Femur (tissue), 1 donor: ENCODE measurements around the gene PPM1M.
A peak's percentile ranks its signal among the peaks of the same experiment; 100 is the strongest.

ENCODE experiments used
- DNase-seq: peaks from one replicate; pipeline ENCODE4 v3.0.0-alpha.2; 2017

The PPM1M gene

DNA sequence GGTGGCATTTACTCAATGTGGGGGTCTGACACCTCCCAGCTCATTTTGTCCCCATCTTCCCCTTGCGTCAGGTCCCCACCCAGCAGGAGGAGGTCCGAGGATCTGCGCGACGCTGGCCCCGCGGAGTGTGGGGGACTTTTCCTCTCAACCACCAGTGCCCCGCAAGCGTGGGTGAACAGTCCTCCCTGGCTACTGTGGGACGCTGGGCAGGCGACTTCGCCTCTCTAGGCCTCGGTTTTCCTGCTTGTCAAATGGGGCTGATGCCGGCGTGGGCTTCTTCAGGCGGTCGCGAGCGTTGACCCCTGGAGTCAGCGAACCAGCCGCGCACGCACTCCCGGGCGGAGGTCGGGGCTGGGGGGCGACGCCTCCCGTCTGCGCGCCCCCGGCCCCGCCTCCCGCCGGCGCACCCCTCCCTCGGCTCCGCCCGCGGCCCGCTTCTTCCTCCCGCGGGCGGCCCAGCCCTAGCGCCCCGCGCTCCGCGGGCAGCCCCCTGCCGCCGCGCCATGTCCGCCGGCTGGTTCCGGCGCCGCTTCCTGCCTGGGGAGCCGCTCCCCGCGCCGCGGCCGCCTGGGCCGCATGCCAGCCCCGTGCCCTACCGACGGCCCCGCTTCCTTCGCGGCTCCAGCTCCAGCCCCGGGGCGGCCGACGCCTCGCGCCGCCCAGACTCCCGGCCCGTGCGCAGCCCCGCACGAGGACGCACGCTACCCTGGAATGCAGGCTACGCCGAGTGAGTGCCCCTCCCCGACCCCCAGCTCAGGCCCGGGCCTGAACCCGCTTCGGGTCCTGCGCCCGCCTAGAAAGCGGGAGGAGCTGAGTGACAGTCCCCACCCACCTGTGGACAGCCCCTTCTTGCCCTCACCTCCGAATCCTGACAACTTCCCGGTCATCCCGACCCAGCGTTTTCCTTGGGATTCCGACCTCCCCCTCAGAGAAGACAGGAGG lies at the start of gene PPM1M:
TSS of gene PPM1M (plus strand) at position 438 of the 942 bp plus-strand sequence. CDS start at position 504, 66 bp downstream.
- DNase-seq, result peak; percentile 68

DNA sequence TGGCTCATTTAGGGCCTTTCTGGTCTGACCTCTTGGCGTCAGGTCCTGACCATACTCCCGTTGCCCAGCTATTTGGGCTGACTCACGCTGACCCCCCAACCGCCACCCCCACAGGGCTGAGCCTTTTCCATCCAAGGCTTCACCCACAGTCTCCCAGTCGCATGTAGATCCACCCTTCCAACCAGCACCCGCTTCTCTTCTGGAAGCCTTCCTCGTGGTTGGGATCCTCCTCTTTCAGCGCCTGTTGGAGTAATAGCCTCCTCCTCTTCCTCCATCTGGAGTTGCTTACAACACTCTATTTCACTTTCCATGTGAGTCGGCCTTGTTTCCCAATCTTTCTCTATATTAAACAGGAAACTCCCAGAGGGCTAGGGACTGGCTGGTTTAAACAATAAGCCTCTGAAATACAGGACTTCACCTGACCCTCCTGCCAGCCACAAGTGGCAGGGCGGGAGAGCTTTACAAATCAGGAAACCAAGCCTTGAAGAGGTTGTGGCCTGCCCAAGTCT lies 49.7 kb upstream of the PPM1M start:
- peak; percentile 20 for DNase-seq

- DNase-seq, result peak; percentile 31
These were observed 48.6 kb upstream of the PPM1M start for GRCh38 chr3:52196977-52197376.

DNA sequence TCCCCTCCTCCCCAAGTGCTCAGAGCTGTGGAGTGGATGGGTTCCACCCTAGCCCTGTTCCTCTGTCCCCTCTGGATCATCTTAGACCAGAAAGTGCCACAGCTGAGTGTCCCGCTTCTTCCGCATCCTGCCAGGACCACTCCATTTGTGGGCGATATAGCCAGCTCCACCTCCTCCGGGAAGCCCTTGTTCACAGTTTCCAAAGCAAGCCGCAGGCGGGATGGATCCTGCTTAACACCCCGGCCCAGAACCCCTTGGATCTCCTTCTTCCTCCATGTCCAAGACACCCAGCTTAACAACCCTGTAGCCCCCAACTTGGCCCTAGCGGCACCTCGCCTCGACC lies 48.1 kb upstream of the PPM1M start:
- no peak for DNase-seq

GRCh38 chr3:52197842-52198625 lies 47.5 kb upstream of the PPM1M start, which contains the start of gene ALAS1:
Gene ALAS1, plus strand, starts transcription at chr3:52198160. Its CDS starts 1,082 bp downstream, at chr3:52199242.
- DNase-seq, result peak; percentile 96

GRCh38 chr3:52198643-52199608 lies 46.6 kb upstream of the PPM1M start:
- no peak for DNase-seq

- DNase-seq, result no peak
These were observed 44.4 kb upstream of the PPM1M start for GRCh38 chr3:52200981-52201679.

GRCh38 chr3:52202384-52203077 lies 43.0 kb upstream of the PPM1M start:
- no peak for DNase-seq

GRCh38 chr3:52203701-52204100 lies 41.9 kb upstream of the PPM1M start:
- DNase-seq, result no peak

GRCh38 chr3:52204337-52205073 lies 41.1 kb upstream of the PPM1M start:
- no peak for DNase-seq

DNA sequence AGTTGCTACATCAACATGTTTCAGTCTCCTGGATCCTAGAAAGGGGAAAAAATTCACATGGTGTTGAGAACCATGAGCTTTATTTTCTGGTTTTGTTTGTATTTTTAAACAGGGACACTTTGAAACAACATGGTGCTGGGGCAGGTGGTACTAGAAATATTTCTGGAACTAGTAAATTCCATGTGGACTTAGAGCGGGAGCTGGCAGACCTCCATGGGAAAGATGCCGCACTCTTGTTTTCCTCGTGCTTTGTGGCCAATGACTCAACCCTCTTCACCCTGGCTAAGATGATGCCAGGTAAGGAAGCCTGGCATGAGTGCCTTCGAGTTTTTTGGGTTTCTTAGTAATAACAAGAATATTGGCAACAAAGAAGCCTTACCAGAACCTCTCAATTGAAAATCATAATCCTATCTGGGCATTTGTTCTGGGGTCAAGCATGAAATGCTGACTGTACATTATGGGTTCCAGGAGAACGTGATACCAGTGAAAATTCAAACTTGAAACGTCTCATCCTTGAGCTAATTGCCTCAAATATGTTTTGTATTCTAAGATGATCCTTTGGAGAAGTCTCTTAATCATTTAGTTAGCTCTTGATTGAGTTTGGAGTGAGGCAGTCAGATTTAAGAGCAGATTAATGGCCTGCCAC lies 39.7 kb upstream of the PPM1M start:
- DNase-seq, result peak; percentile 12

- DNase-seq, result peak; percentile 11
These were observed 37.0 kb upstream of the PPM1M start for GRCh38 chr3:52208556-52208955.

DNA sequence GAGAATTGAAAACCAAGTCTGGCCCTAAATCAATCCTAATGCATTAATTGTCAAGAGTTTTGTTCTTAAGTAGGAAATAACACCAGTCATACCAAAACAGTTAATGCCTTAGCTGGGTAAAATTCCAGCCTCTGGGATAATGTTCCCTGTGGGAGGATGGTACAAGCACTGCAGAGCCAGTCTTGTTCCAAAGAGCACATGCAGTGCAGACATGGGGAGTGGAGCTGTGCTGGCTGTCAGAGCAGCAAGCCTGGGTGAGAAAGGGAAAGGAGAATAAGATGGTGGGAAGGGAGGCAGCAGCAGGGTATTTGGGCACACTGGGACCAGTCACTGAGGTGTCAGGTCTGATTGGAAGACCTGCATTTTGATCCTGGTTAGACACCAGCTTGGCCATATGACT lies 35.5 kb upstream of the PPM1M start:
- no peak for DNase-seq

DNA sequence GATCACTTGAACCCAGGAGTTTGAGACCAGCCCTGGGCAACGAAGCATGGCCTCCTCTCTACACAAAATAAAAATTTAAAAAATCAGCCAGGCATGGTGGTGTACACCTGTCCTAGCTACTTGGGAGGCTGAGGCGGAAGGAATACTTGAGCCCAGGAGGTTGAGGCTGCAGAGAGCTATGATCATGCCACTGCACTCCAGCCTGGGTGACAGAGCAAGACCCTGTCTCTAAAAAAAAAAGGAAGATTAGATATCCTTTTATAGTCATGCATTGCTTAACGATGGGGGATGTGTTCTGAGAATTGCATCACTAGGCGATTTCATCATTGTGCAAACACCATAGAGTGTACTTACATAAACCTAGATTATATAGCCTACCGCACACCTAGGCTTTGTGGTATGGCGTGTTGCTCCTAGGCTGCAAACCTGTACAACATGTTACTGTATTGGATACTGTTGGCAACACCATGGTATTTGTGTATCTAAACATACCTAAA lies 35.0 kb upstream of the PPM1M start:
- DNase-seq, result peak; percentile 16

GRCh38 chr3:52211268-52211891 lies 34.2 kb upstream of the PPM1M start:
- DNase-seq, result no peak

- no peak for DNase-seq
These were observed 32.6 kb upstream of the PPM1M start for GRCh38 chr3:52213005-52213404.

- no peak for DNase-seq
These were observed 31.7 kb upstream of the PPM1M start for GRCh38 chr3:52213901-52214300.

DNA sequence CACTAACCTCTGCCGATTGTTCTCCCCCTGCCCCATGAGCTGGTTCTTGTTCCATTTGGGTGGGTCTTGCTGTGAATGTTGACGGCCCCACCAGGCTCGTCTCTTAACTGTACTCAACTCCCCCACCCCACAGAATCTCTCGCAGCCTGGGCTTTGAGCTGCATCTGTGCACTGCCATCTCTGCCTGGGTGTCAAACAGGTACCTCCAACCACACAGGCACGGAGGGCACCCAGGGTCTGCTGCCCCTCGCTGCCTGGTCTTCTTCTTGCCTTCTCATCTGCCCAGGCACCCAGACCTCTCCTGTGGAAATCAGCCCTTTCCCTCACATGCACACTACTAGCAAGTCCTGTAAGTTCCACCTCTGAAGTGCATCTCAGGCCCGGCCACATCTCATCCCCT lies 30.2 kb upstream of the PPM1M start:
- peak; percentile 13 for DNase-seq
